ENCODE data around the gene PLPPR1.

DNA sequence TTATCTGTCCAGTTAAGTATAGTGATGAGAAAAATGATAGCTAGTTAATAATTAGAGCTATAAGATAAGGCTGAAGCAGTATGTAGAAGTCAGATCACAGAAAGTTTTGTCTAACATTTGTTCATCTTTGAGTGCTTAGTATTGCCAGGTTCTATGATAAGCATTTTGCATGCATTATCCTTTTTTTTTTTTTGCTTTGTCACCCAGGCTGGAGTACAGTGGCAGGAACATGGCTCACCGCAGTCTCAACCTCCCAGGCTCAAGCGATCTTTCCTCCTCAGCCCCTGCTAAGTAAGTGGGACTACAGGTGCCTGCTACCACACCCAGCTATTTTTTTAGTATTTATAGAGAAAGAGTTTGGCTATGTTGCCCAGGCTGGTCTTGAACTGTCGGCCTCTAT, 338.8 kb downstream of the PLPPR1 start:
- TF ChIP-seq POLR2A (IDR thresholded peaks at IDR 0.05) (no peak), CTCF (IDR thresholded peaks at IDR 0.05) (no peak)
